ENCODE results near the gene SH3RF3.

SH3RF3 gene

GRCh38 chr2:109157563-109158105 is 28.6 kb downstream of the SH3RF3 start:
- Histone ChIP-seq H4K8ac (ENCODE audit: low read depth, low read length) (no peak overlapping the region), H4K91ac (ENCODE audit: low read depth, low read length) (no peak overlapping the region), H3K4me2 (ENCODE audit: low read length) (no peak overlapping the region), H2BK120ac (ENCODE audit: insufficient read depth, low read length, poor library complexity) (no peak overlapping the region), H4K12ac (ENCODE audit: low read depth, low read length) (no peak overlapping the region), H3K79me1 (ENCODE audit: low read length) (no peaks in the 10 kb centered on the region), H3K4me1 (ENCODE audit: control insufficient read depth in 1 of 2, insufficient read depth in 2 of 2, low read length in 2 of 2) (no peaks in the 10 kb centered on the region), H2BK5ac (ENCODE audit: low read depth, low read length, poor library complexity) (no peak overlapping the region), H3K79me2 (ENCODE audit: control insufficient read depth, insufficient read depth, low read length, poor library complexity) (no peaks in the 10 kb centered on the region), H3K23ac (ENCODE audit: low read length) (no peak overlapping the region), H2AK5ac (ENCODE audit: low read length) (no peak overlapping the region), H3K27me3 (ENCODE audit: insufficient read depth, low read length) (peaks cover 2% of the 10 kb centered on the region), H3K27ac (ENCODE audit: low read depth, low read length) (no peak overlapping the region), H3K9me3 (ENCODE audit: insufficient read depth, low read depth, low read length) (no peaks in the 10 kb centered on the region), H3K4ac (ENCODE audit: low read depth, low read length) (no peak overlapping the region), H3K9ac (ENCODE audit: low read length) (no peak overlapping the region), H2AFZ (ENCODE audit: insufficient read depth, low read length, poor library complexity) (no peak overlapping the region), H2BK12ac (ENCODE audit: low read length) (no peak overlapping the region), H3K4me3 (ENCODE audit: low read depth, low read length) (no peak overlapping the region), H3K36me3 (ENCODE audit: control insufficient read depth in 1 of 2, insufficient read depth in 2 of 2, low read length in 2 of 2) (no peaks in the 10 kb centered on the region), H3K14ac (ENCODE audit: low read length) (no peak overlapping the region), H3K18ac (ENCODE audit: low read length) (no peak overlapping the region)
- no peak for DNase-seq
- no CpG with 5 or more reads among the region's 5 CpGs for WGBS (ENCODE audit: extremely low coverage, insufficient coverage, insufficient read length)

- Histone ChIP-seq H2AFZ (ENCODE audit: insufficient read depth, low read length, poor library complexity) (no peak overlapping the region), H3K79me2 (ENCODE audit: control insufficient read depth, insufficient read depth, low read length, poor library complexity) (no peaks in the 10 kb centered on the region), H3K9ac (ENCODE audit: low read length) (no peak overlapping the region), H4K12ac (ENCODE audit: low read depth, low read length) (no peak overlapping the region), H3K4ac (ENCODE audit: low read depth, low read length) (no peak overlapping the region), H2BK120ac (ENCODE audit: insufficient read depth, low read length, poor library complexity) (no peak overlapping the region), H3K23ac (ENCODE audit: low read length) (no peak overlapping the region), H3K27me3 (ENCODE audit: insufficient read depth, low read length) (peaks cover 2% of the 10 kb centered on the region), H3K4me3 (ENCODE audit: low read depth, low read length) (no peak overlapping the region), H2BK12ac (ENCODE audit: low read length) (no peak overlapping the region), H3K18ac (ENCODE audit: low read length) (no peak overlapping the region), H3K4me1 (ENCODE audit: control insufficient read depth in 1 of 2, insufficient read depth in 2 of 2, low read length in 2 of 2) (no peaks in the 10 kb centered on the region), H2BK5ac (ENCODE audit: low read depth, low read length, poor library complexity) (no peak overlapping the region), H3K9me3 (ENCODE audit: insufficient read depth, low read depth, low read length) (no peaks in the 10 kb centered on the region), H3K79me1 (ENCODE audit: low read length) (no peaks in the 10 kb centered on the region), H2AK5ac (ENCODE audit: low read length) (no peak overlapping the region), H3K27ac (ENCODE audit: low read depth, low read length) (no peak overlapping the region), H3K14ac (ENCODE audit: low read length) (no peak overlapping the region), H3K4me2 (ENCODE audit: low read length) (no peak overlapping the region), H4K8ac (ENCODE audit: low read depth, low read length) (no peak overlapping the region), H3K36me3 (ENCODE audit: control insufficient read depth in 1 of 2, insufficient read depth in 2 of 2, low read length in 2 of 2) (no peaks in the 10 kb centered on the region), H4K91ac (ENCODE audit: low read depth, low read length) (no peak overlapping the region)
- no CpG with 5 or more reads among the region's 5 CpGs for WGBS (ENCODE audit: extremely low coverage, insufficient coverage, insufficient read length)
- no peak for DNase-seq
Observed at GRCh38 chr2:109158237-109158636, 29.2 kb downstream of the SH3RF3 start.

- H4K12ac ChIP-seq (ENCODE audit: low read depth, low read length): no peak overlapping the region
- H2AFZ ChIP-seq (ENCODE audit: insufficient read depth, low read length, poor library complexity): no peak overlapping the region
- peaks cover 2% of the 10 kb centered on the region for H3K27me3 ChIP-seq (ENCODE audit: insufficient read depth, low read length)
- no peaks in the 10 kb centered on the region for H3K79me1 ChIP-seq (ENCODE audit: low read length)
- H3K23ac ChIP-seq (ENCODE audit: low read length): no peak overlapping the region
- no CpG with 5 or more reads among the region's 13 CpGs for WGBS (ENCODE audit: extremely low coverage, insufficient coverage, insufficient read length)
- H3K4me1 ChIP-seq (ENCODE audit: control insufficient read depth in 1 of 2, insufficient read depth in 2 of 2, low read length in 2 of 2): no peaks in the 10 kb centered on the region
- no peak overlapping the region for H3K4me2 ChIP-seq (ENCODE audit: low read length)
- H3K4ac ChIP-seq (ENCODE audit: low read depth, low read length): no peak overlapping the region
- H2BK5ac ChIP-seq (ENCODE audit: low read depth, low read length, poor library complexity): no peak overlapping the region
- no peak overlapping the region for H2BK12ac ChIP-seq (ENCODE audit: low read length)
- no peak overlapping the region for H2AK5ac ChIP-seq (ENCODE audit: low read length)
- H3K79me2 ChIP-seq (ENCODE audit: control insufficient read depth, insufficient read depth, low read length, poor library complexity): no peaks in the 10 kb centered on the region
- no peaks in the 10 kb centered on the region for H3K9me3 ChIP-seq (ENCODE audit: insufficient read depth, low read depth, low read length)
- no peak overlapping the region for H4K8ac ChIP-seq (ENCODE audit: low read depth, low read length)
- no peak overlapping the region for H3K18ac ChIP-seq (ENCODE audit: low read length)
- H3K27ac ChIP-seq (ENCODE audit: low read depth, low read length): no peak overlapping the region
- no peak overlapping the region for H3K9ac ChIP-seq (ENCODE audit: low read length)
- H3K4me3 ChIP-seq (ENCODE audit: low read depth, low read length): no peak overlapping the region
- DNase-seq: no peak
- H3K14ac ChIP-seq (ENCODE audit: low read length): no peak overlapping the region
- H2BK120ac ChIP-seq (ENCODE audit: insufficient read depth, low read length, poor library complexity): no peak overlapping the region
- H3K36me3 ChIP-seq (ENCODE audit: control insufficient read depth in 1 of 2, insufficient read depth in 2 of 2, low read length in 2 of 2): no peaks in the 10 kb centered on the region
- H4K91ac ChIP-seq (ENCODE audit: low read depth, low read length): no peak overlapping the region
Observed at GRCh38 chr2:109159096-109159495, 30.1 kb downstream of the SH3RF3 start.

- Histone ChIP-seq H3K18ac (ENCODE audit: low read length) (no peak overlapping the region), H3K9ac (ENCODE audit: low read length) (no peak overlapping the region), H2AFZ (ENCODE audit: insufficient read depth, low read length, poor library complexity) (no peak overlapping the region), H2BK5ac (ENCODE audit: low read depth, low read length, poor library complexity) (no peak overlapping the region), H2BK12ac (ENCODE audit: low read length) (no peak overlapping the region), H3K79me1 (ENCODE audit: low read length) (no peaks in the 10 kb centered on the region), H3K23ac (ENCODE audit: low read length) (no peak overlapping the region), H3K4me1 (ENCODE audit: control insufficient read depth in 1 of 2, insufficient read depth in 2 of 2, low read length in 2 of 2) (no peaks in the 10 kb centered on the region), H3K4ac (ENCODE audit: low read depth, low read length) (no peak overlapping the region), H3K4me2 (ENCODE audit: low read length) (no peak overlapping the region), H4K12ac (ENCODE audit: low read depth, low read length) (no peak overlapping the region), H4K91ac (ENCODE audit: low read depth, low read length) (no peak overlapping the region), H3K14ac (ENCODE audit: low read length) (no peak overlapping the region), H3K9me3 (ENCODE audit: insufficient read depth, low read depth, low read length) (no peaks in the 10 kb centered on the region), H2AK5ac (ENCODE audit: low read length) (no peak overlapping the region), H3K27ac (ENCODE audit: low read depth, low read length) (no peak overlapping the region), H3K79me2 (ENCODE audit: control insufficient read depth, insufficient read depth, low read length, poor library complexity) (no peaks in the 10 kb centered on the region), H3K36me3 (ENCODE audit: control insufficient read depth in 1 of 2, insufficient read depth in 2 of 2, low read length in 2 of 2) (no peaks in the 10 kb centered on the region), H2BK120ac (ENCODE audit: insufficient read depth, low read length, poor library complexity) (no peak overlapping the region), H4K8ac (ENCODE audit: low read depth, low read length) (no peak overlapping the region), H3K4me3 (ENCODE audit: low read depth, low read length) (no peak overlapping the region), H3K27me3 (ENCODE audit: insufficient read depth, low read length) (no peaks in the 10 kb centered on the region)
- no peak for DNase-seq
- no CpG with 5 or more reads among the region's 8 CpGs for WGBS (ENCODE audit: extremely low coverage, insufficient coverage, insufficient read length)
Observed at GRCh38 chr2:109160714-109161440, 31.9 kb downstream of the SH3RF3 start.

Measured in trophoblast cell (in vitro differentiated cells and primary cell).